ENCODE results near the gene DCBLD2.

DNA sequence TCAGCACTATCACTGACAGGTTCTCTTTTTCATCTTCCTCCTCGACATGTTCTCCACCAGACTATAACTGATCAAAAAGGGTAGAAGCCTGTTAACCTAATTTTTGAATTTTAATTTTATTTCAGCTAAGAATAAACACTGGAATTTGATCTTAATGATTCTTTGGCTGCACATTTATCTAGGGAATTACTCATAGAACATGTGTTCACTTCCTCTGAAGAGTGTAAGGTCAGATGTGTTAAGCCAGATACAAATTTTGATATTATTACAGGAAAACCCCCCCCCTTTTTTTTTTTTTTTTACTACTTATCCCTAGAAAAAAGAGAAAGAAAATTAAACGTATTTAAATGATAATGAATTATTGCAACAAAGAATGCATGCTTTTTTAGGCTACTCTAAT is 15.0 kb downstream of the DCBLD2 start:
- TF ChIP-seq EZH2 (IDR thresholded peaks at IDR 0.05; ENCODE audit: insufficient read depth, poor library complexity, severe bottlenecking) (no peak), EZH2phosphoT487 (IDR thresholded peaks at IDR 0.05; ENCODE audit: insufficient read depth, low read depth) (no peak)

Measured in GM23248 (cell line).